Breast epithelium (tissue), 4 donors: Measurements from ENCODE around the gene PPRC1. TPM values are rescaled to one million over a fixed set of nuclear protein-coding genes. Genes with fewer than 3 reads are reported as not detected.

ENCODE experiments used
- DNase-seq, 2 donors: peaks; one replicate each; pipeline ENCODE4 v3.0.0-alpha.2; 2019; ENCODE audit warnings: low spot score in 2 of 2
- H3K27ac ChIP-seq, 2 donors: fragments of 200-600 bp; sonication (generic) in 1 of 2; one replicate each; pipeline ENCODE4 v1.5.1; 2016 to 2019; ENCODE audit warnings: mild to moderate bottlenecking in 1 of 2
- H3K27me3 ChIP-seq, 2 donors: fragments of 200-600 bp; sonication (generic) in 1 of 2; one replicate each; pipeline versions ENCODE4 v1.5.1 to v1.6.0; 2017 to 2019; ENCODE audit warnings: control low read depth in 1 of 2, mild to moderate bottlenecking in 1 of 2
- H3K36me3 ChIP-seq: fragments of 200-600 bp; one replicate; pipeline ENCODE4 v1.5.1; 2019
- H3K4me1 ChIP-seq, 2 donors: fragments of 200-600 bp; sonication (generic); one replicate each; pipeline ENCODE4 v1.5.1; 2016 to 2019; ENCODE audit warnings: control low read depth in 1 of 2
- H3K4me3 ChIP-seq, 3 donors: fragments of 200-600 bp; sonication (generic); 1 replicate in 2 of 3; 2 replicates in 1 of 3; pipeline ENCODE4 v1.5.1; 2016 to 2019; ENCODE audit warnings: mild to moderate bottlenecking in 3 of 3, moderate library complexity in 2 of 3
- H3K9me3 ChIP-seq, 2 donors: fragments of 200-600 bp; sonication (generic) in 1 of 2; one replicate each; pipeline ENCODE4 v1.5.1; 2016 to 2019; ENCODE audit warnings: control low read depth in 1 of 2
- POLR2A ChIP-seq: fragments of 450-650 bp; IDR thresholded peaks from one replicate; pipeline ENCODE4 v1.6.1; 2016; ENCODE audit warnings: antibody characterized with exemption, mild to moderate bottlenecking, moderate library complexity
- POLR2AphosphoS5 ChIP-seq, 3 donors: sonication (generic); formaldehyde crosslinking; IDR thresholded peaks; one replicate each; pipeline ENCODE4 v1.6.1; 2017; ENCODE audit warnings: antibody characterized with exemption in 3 of 3
- intact Hi-C: fragments of 100-400 bp; cut with DNase I; formaldehyde crosslinking; loops from one replicate; pipeline ENCODE4 v1.15.1; 2023; ENCODE audit warnings: low total_unique reads
- total RNA-seq, 3 donors: library from RNA; depleted of rRNA; stranded (reverse); fragments of >200 nt; gene quantifications; one replicate each; pipeline ENCODE4 v1.1.0, GENCODE V29; 2016
- TF ChIP-seq, protein P1 (sequence below), 3 donors: fragments of 450-650 bp; IDR thresholded peaks; one replicate each; pipeline ENCODE4 v1.5.1; 2016 to 2017; ENCODE audit warnings: antibody characterized with exemption in 3 of 3, mild to moderate bottlenecking in 3 of 3, moderate library complexity in 3 of 3

The PPRC1 gene
- total RNA-seq, 3 donors from 2014 or later: 9.1 to 21.0 (median 19.8) TPM

GRCh38 chr10:102147561-102147960 lies 14.7 kb downstream of the PPRC1 start:
- Histone ChIP-seq H3K27ac (no peak overlapping the region), H3K4me3 (no peak overlapping the region), H3K36me3 (no peaks in the 10 kb centered on the region), H3K27me3 (no peaks in the 10 kb centered on the region), H3K9me3 (no peaks in the 10 kb centered on the region), H3K4me1 (no peaks in the 10 kb centered on the region)
- intact Hi-C loops: no loop called here
- DNase-seq: no peak
- TF ChIP-seq POLR2A (no peak), POLR2AphosphoS5 (IDR thresholded peaks at IDR 0.05) (no peak)
- TF ChIP-seq, protein P1, sequence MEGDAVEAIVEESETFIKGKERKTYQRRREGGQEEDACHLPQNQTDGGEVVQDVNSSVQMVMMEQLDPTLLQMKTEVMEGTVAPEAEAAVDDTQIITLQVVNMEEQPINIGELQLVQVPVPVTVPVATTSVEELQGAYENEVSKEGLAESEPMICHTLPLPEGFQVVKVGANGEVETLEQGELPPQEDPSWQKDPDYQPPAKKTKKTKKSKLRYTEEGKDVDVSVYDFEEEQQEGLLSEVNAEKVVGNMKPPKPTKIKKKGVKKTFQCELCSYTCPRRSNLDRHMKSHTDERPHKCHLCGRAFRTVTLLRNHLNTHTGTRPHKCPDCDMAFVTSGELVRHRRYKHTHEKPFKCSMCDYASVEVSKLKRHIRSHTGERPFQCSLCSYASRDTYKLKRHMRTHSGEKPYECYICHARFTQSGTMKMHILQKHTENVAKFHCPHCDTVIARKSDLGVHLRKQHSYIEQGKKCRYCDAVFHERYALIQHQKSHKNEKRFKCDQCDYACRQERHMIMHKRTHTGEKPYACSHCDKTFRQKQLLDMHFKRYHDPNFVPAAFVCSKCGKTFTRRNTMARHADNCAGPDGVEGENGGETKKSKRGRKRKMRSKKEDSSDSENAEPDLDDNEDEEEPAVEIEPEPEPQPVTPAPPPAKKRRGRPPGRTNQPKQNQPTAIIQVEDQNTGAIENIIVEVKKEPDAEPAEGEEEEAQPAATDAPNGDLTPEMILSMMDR (IDR thresholded peaks at IDR 0.05): no peak

DNA sequence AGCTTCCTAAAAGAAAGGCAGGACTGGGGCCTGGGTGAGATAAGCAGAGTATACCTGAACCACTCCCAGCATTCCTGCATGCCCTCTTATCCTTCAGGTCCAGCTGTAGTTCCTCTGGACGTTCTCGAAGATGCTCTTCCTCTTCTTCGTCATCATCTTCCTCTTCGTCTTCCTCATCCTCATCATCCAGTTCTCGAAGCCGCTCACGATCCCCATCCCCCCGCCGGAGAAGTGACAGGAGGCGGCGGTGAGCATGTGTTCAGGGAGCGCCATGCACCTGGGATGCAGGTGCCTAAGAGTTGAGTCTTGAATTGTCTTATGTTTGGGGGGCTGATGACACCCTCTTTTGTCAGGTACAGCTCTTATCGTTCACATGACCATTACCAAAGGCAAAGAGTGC lies 15.4 kb downstream of the PPRC1 start:
- no peak for DNase-seq
- no peaks in the 10 kb centered on the region for H3K4me1 ChIP-seq
- TF ChIP-seq, protein P1 (IDR thresholded peaks at IDR 0.05): no peak
- TF ChIP-seq POLR2A: no peak
- no peak for TF ChIP-seq POLR2AphosphoS5 (IDR thresholded peaks at IDR 0.05)
- H3K9me3 ChIP-seq: no peaks in the 10 kb centered on the region
- no peak overlapping the region for H3K27ac ChIP-seq
- H3K36me3 ChIP-seq: no peaks in the 10 kb centered on the region
- H3K27me3 ChIP-seq: no peaks in the 10 kb centered on the region
- no peak overlapping the region for H3K4me3 ChIP-seq
- intact Hi-C loops: no loop called here

DNA sequence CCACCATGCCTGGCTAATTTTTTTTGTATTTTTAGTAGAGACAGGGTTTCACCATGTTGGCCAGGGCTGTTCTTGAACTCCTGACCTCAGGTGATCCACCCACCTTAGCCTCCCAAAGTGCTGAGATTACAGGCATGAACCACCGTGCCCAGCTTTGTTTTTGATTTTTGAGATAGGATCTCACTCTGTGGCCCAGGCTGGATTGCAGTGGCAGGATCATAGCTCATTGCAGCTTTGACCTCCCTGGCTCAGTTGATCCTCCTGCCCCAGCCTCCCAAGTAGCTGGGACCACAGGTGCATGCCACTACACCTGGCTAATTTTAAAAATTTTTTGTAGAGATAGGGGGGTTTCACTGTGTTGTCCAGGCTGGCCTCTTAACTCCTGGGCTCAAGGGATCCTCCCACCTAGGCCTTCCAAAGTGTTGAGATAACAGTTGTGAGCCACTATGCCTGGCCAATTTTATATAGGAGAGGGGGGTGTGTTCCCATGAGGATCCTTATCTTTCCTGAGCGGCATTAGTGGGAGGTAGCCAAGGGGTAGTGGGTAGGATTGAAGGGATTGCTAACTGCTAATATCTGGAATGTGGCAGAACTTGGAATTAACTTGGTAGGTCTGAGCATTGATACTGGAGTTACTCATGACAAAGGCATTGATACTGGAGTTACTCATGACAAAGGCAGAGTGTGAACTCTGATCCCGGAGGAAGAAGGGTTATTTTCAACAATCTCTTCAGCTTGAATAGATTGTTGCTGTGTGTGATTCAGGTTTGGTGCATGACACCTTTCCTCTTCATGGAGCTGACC lies 18.3 kb downstream of the PPRC1 start:
- Histone ChIP-seq H3K27ac (peak overlapping the region; percentile 95 to 96), H3K27me3 (no peaks in the 10 kb centered on the region), H3K9me3 (no peaks in the 10 kb centered on the region), H3K36me3 (no peaks in the 10 kb centered on the region), H3K4me1 (no peaks in the 10 kb centered on the region), H3K4me3 (peak overlapping the region; percentile 78 to 88 (median 85))
- intact Hi-C loops: loop anchor here (10.0 kb wide), 1 partner anchor 254 kb away; no protein-coding TSS in a partner anchor
- TF ChIP-seq POLR2AphosphoS5 (IDR thresholded peaks at IDR 0.05): no peak
- TF ChIP-seq, protein P1 (IDR thresholded peaks at IDR 0.05): no peak
- no peak for TF ChIP-seq POLR2A
- no peak for DNase-seq

GRCh38 chr10:102151774-102152544 lies 19.1 kb downstream of the PPRC1 start, which contains the start of gene NOLC1:
Gene NOLC1 (plus strand): TSS chr10:102152389. CDS start chr10:102152411, 22 bp downstream.
- peak within 1 kb of the TSS; percentile 78 to 88 (median 85) for H3K4me3 ChIP-seq
- no peaks in the 10 kb centered on the region for H3K36me3 ChIP-seq
- H3K4me1 ChIP-seq: no peaks in the 10 kb centered on the region
- intact Hi-C loops: loop anchor here (10.0 kb wide), 1 partner anchor 253 kb away; no protein-coding TSS in a partner anchor
- H3K27ac ChIP-seq: peak within 1 kb of the TSS; percentile 95 to 96
- peak; percentile 99 for DNase-seq
- H3K9me3 ChIP-seq: no peaks in the 10 kb centered on the region
- no peaks in the 10 kb centered on the region for H3K27me3 ChIP-seq
- TF ChIP-seq, protein P1 (IDR thresholded peaks at IDR 0.05): no peak
- TF ChIP-seq POLR2AphosphoS5 (IDR thresholded peaks at IDR 0.05) (peak; percentile 91 to 96 (median 93)), POLR2A (peak; percentile 64)

- Histone ChIP-seq H3K27ac (peak overlapping the region; percentile 95 to 96), H3K36me3 (no peaks in the 10 kb centered on the region), H3K27me3 (no peaks in the 10 kb centered on the region), H3K4me1 (no peaks in the 10 kb centered on the region), H3K4me3 (peak overlapping the region; percentile 78 to 88 (median 85)), H3K9me3 (no peaks in the 10 kb centered on the region)
- intact Hi-C loops: loop anchor here (10.0 kb wide), 1 partner anchor 252 kb away; no protein-coding TSS in a partner anchor
- TF ChIP-seq POLR2AphosphoS5 (IDR thresholded peaks at IDR 0.05) (no peak), POLR2A (no peak)
- TF ChIP-seq, protein P1 (IDR thresholded peaks at IDR 0.05): no peak
- DNase-seq: no peak
Measured at GRCh38 chr10:102152545-102152890, 19.7 kb downstream of the PPRC1 start.
